Upper lobe of left lung (tissue), 6 donors: ENCODE data around the gene PLOD2. TPM values are rescaled to one million over a fixed set of nuclear protein-coding genes. Genes with fewer than 3 reads are reported as not detected.

Experiments
- ATAC-seq, 2 donors: fragments of 200-7000 bp; cut with Tn5 transposase; one replicate each; pipeline ENCODE4 v1.9.1; 2022; ENCODE audit warnings: mild to moderate bottlenecking in 2 of 2, moderate library complexity in 2 of 2; ENCODE audit not compliant: low FRiP score in 2 of 2
- DNase-seq, 2 donors: peaks; one replicate each; pipeline ENCODE4 v3.0.0-alpha.2; 2019 to 2020
- H3K27ac ChIP-seq, 4 donors: fragments of 200-600 bp; sonication (generic); one replicate each; pipeline ENCODE4 v1.5.1; 2016 to 2019
- H3K27me3 ChIP-seq, 4 donors: fragments of 200-600 bp; sonication (generic); one replicate each; pipeline ENCODE4 v1.5.1; 2017 to 2019
- H3K36me3 ChIP-seq, 4 donors: fragments of 200-600 bp; sonication (generic); one replicate each; pipeline ENCODE4 v1.5.1; 2016 to 2019
- H3K4me1 ChIP-seq, 4 donors: fragments of 200-600 bp; sonication (generic); one replicate each; pipeline ENCODE4 v1.5.1; 2018 to 2019
- H3K4me3 ChIP-seq, 4 donors: fragments of 200-600 bp; sonication (generic); one replicate each; pipeline ENCODE4 v1.5.1; 2017 to 2019; ENCODE audit warnings: mild to moderate bottlenecking in 2 of 4, moderate library complexity in 1 of 4
- H3K9me3 ChIP-seq, 4 donors: fragments of 200-600 bp; sonication (generic); one replicate each; pipeline ENCODE4 v1.5.1; 2018 to 2019
- EP300 ChIP-seq, 4 donors: sonication (generic); formaldehyde crosslinking; IDR thresholded peaks; one replicate each; pipeline ENCODE4 v1.5.1; 2017; ENCODE audit warnings: antibody characterized with exemption in 4 of 4, control low read depth in 2 of 4
- POLR2A ChIP-seq, 4 donors: fragments of 450-650 bp; IDR thresholded peaks; one replicate each; pipeline ENCODE4 v1.5.1; 2016 to 2017; ENCODE audit warnings: antibody characterized with exemption in 4 of 4, mild to moderate bottlenecking in 2 of 4
- POLR2AphosphoS5 ChIP-seq, 2 donors: sonication (generic); formaldehyde crosslinking; IDR thresholded peaks; one replicate each; pipeline ENCODE4 v1.5.1; 2017; ENCODE audit warnings: antibody characterized with exemption in 2 of 2
- WGBS, 2 donors: methylation state at CpG; one replicate each; pipeline ENCODE4 v1.1.5; 2017 to 2018; 5-methylcytosine and 5-hydroxymethylcytosine counted together
- total RNA-seq, 6 donors: library from RNA; depleted of rRNA in 4 of 6; stranded (reverse); fragments of >200 nt in 4 of 6; gene quantifications; one replicate each; pipeline versions ENCODE4 v1.1.0 to v1.2.1, GENCODE V29; 2016 to 2021
- TF ChIP-seq, protein P1 (sequence below), 6 experiments: fragments of 450-650 bp in 4 of 6; fragments of 200-600 bp in 2 of 6; sonication (generic) in 2 of 6; IDR thresholded peaks; one replicate each; pipeline ENCODE4 v1.5.1; 2016 to 2019; ENCODE audit warnings: antibody characterized with exemption in 6 of 6
- donor health status: DM: no; HTN: no; CAD: no; lungs with moderate emphysema.
- donor health status: DM: no; HTN: yes; CAD: no; lungs with severe emphysema.

PLOD2 gene
- total RNA-seq, 6 donors from 2014 or later = 6.8 to 30.7 (median 18.1) TPM

DNA sequence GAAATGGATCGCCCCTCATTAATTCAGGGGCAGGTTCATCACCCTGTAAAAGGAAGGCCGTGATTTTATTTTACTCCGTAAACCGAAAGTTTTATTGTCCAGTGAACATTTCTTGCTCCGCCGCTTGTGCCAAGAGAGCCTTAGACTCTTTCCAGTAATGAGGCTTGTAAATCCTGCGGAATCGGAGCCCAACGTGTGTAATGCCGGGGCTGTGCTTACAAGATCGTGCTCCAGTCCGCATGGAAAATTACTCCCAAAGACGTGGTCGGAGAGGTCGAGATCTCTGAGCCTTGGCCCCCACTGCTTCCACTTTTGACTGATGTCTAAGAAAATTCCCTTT, 649 bp upstream of the PLOD2 start:
- Histone ChIP-seq H3K36me3 (no peaks in the 10 kb centered on the region), H3K27ac (peak overlapping the region; percentile 89 to 96 (median 92)), H3K9me3 (no peaks in the 10 kb centered on the region), H3K27me3 (no peaks in the 10 kb centered on the region), H3K4me1 (peaks cover 6 to 21% (median 16%) of the 10 kb centered on the region in 4 donors), H3K4me3 (peak overlapping the region; percentile 60 to 82 (median 71))
- WGBS, 2 donors = 6 to 13% methylated on average over 14 to 15 of the region's 15 CpGs
- ATAC-seq = peak in 1 of 2 donors; percentile 31
- TF ChIP-seq POLR2AphosphoS5 (IDR thresholded peaks at IDR 0.05) (no peak), POLR2A (IDR thresholded peaks at IDR 0.05) (no peak), EP300 (IDR thresholded peaks at IDR 0.05) (no peak)
- TF ChIP-seq, protein P1, sequence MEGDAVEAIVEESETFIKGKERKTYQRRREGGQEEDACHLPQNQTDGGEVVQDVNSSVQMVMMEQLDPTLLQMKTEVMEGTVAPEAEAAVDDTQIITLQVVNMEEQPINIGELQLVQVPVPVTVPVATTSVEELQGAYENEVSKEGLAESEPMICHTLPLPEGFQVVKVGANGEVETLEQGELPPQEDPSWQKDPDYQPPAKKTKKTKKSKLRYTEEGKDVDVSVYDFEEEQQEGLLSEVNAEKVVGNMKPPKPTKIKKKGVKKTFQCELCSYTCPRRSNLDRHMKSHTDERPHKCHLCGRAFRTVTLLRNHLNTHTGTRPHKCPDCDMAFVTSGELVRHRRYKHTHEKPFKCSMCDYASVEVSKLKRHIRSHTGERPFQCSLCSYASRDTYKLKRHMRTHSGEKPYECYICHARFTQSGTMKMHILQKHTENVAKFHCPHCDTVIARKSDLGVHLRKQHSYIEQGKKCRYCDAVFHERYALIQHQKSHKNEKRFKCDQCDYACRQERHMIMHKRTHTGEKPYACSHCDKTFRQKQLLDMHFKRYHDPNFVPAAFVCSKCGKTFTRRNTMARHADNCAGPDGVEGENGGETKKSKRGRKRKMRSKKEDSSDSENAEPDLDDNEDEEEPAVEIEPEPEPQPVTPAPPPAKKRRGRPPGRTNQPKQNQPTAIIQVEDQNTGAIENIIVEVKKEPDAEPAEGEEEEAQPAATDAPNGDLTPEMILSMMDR (IDR thresholded peaks at IDR 0.05) = no peak
- DNase-seq = peak in 1 of 2 donors; percentile 30

DNA sequence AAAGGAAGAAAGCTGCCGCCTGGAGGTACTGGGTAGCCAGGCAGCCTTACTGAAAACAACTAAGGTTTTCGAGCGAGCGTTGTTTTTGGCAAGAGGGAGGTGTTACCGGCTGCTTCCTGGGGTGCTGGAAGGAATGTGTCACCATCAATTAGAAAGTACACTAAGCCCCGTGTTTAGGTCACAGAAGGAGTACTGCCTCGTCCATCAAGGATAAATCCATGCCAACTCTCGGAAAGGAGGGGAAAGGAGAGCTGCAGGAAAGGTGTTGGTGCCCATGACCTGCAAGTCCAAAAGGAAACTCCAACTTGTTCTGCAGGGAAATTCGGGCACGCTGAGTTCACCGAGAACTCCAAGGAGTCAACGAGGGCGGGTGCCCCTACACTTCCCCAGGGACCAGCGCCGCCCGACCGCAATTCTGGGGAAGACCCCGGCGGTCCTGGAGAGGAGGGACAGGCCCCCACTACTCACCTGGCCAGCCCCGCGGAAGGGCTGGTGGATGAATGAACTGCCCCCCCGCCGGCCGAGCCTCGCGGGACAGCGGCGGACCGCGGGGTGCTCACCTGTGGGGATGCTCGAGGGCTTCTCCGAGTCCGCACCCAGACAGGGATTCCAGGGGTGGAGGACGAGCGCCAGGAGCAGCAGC, 542 bp downstream of the PLOD2 start:
- H3K27ac ChIP-seq = peak overlapping the region; percentile 89 to 96 (median 92)
- 0 to 2% methylated on average over 9 to 30 of the region's 35 CpGs for WGBS, 2 donors
- ATAC-seq = peak; percentile 55 to 79
- H3K36me3 ChIP-seq = no peaks in the 10 kb centered on the region
- H3K4me1 ChIP-seq = peaks cover 10 to 24% (median 22%) of the 10 kb centered on the region in 4 donors
- H3K27me3 ChIP-seq = no peaks in the 10 kb centered on the region
- peak overlapping the region; percentile 60 to 82 (median 71) for H3K4me3 ChIP-seq
- TF ChIP-seq, protein P1 (IDR thresholded peaks at IDR 0.05) = peak in 4 of 6 experiments; percentile 24 to 56 (median 31)
- TF ChIP-seq POLR2AphosphoS5 (IDR thresholded peaks at IDR 0.05) (peak in 1 of 2 donors; percentile 7), POLR2A (IDR thresholded peaks at IDR 0.05) (peak in 1 of 4 donors; percentile 7), EP300 (IDR thresholded peaks at IDR 0.05) (no peak)
- peak in 1 of 2 donors; percentile 63 for DNase-seq
- no peaks in the 10 kb centered on the region for H3K9me3 ChIP-seq

DNA sequence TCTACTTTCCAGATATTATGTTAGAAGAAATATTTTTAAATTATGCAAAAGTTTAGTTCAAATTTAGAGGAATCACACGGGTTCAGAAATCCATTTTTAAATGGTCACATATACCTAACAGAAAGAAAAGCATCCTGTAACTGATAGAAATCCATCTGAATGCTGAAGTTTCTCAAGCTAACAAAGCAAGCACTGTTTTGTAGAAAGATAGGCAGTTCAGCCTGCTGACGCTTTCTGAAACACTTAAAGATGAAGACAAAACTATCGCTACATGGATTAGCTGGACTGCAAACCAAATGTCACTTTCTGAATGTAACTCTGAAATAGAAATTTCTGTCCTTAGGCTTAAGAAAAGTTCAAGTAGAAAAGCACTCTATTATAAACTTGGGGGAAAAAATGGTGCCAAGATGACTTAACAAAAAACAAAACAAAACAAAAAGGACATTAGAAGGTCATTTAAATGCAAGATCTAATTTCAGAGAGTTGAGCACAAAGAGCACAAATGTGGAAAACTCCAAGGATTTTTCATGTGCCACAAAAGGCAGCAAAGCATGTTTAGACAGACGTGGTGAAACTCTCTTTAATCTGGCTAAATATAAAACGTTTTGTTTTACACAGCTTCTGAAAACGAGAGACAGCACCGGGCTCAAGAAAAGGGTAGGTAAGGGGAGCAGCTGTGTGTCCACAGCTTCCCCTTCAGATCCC, 1.2 kb downstream of the PLOD2 start:
- ATAC-seq (no peak), DNase-seq (no peak)
- Histone ChIP-seq H3K27me3 (no peaks in the 10 kb centered on the region), H3K4me1 (peaks cover 10 to 24% (median 22%) of the 10 kb centered on the region in 4 donors), H3K9me3 (no peaks in the 10 kb centered on the region), H3K27ac (peak overlapping the region; percentile 89 to 96 (median 92)), H3K4me3 (peak overlapping the region in 3 of 4 donors; percentile 60 to 82 (median 72)), H3K36me3 (no peaks in the 10 kb centered on the region)
- WGBS, 2 donors = 11 to 15% methylated on average over 7 of the region's 7 CpGs
- no peak for TF ChIP-seq EP300 (IDR thresholded peaks at IDR 0.05)
- no peak for TF ChIP-seq POLR2AphosphoS5 (IDR thresholded peaks at IDR 0.05)
- TF ChIP-seq POLR2A (IDR thresholded peaks at IDR 0.05) = no peak
- TF ChIP-seq, protein P1 (IDR thresholded peaks at IDR 0.05) = no peak

DNA sequence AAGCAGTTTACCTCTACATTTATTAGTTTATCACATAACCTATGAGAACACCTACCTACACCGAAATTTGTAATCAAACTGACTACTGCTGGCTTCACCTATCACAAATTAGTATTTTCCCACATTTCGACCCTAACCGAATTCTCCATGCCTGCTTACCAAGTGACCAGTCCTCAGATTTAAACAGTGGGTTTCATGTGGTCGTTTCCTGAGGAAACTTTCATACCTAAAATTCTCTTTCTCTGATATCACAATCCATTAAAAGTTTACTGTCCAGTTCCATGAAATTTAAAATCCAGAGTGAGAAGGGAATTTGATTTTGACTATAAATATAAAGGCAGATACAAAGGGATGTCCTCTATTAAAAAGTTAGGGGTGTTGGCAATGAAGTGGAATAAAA, 1.9 kb downstream of the PLOD2 start:
- H3K36me3 ChIP-seq = no peaks in the 10 kb centered on the region
- H3K27ac ChIP-seq = peak overlapping the region; percentile 89 to 96 (median 92)
- no peak for ATAC-seq
- WGBS, 2 donors = 67 to 68% methylated on average over 4 of the region's 4 CpGs
- H3K27me3 ChIP-seq = no peaks in the 10 kb centered on the region
- TF ChIP-seq, protein P1 (IDR thresholded peaks at IDR 0.05) = no peak
- no peak for TF ChIP-seq POLR2A (IDR thresholded peaks at IDR 0.05)
- TF ChIP-seq EP300 (IDR thresholded peaks at IDR 0.05) = no peak
- no peak for TF ChIP-seq POLR2AphosphoS5 (IDR thresholded peaks at IDR 0.05)
- no peaks in the 10 kb centered on the region for H3K9me3 ChIP-seq
- peak overlapping the region in 1 of 4 donors; percentile 72 for H3K4me3 ChIP-seq
- no peak for DNase-seq
- H3K4me1 ChIP-seq = peaks cover 10 to 24% (median 22%) of the 10 kb centered on the region in 4 donors
